Measurements from ENCODE around the gene CROT. TPM values are rescaled to one million over a fixed set of nuclear protein-coding genes. Genes with fewer than 3 reads are reported as not detected.

CROT gene
- total and polyA plus RNA-seq, 4 donors: 5.3 to 18.7 (median 9.4) TPM

GRCh38 chr7:87432536-87432935 lies 87.1 kb downstream of the CROT start:
- Histone ChIP-seq H3K36me3 (ENCODE audit: control insufficient read depth in 4 of 4, insufficient read depth in 4 of 4, low read length in 4 of 4) (no peaks in the 10 kb centered on the region), H3K4me1 (ENCODE audit: control insufficient read depth in 5 of 5, insufficient read depth in 5 of 5, low read length in 5 of 5) (no peaks in the 10 kb centered on the region), H3K27ac (ENCODE audit: low read depth in 1 of 2, low read length in 1 of 2) (no peak overlapping the region), H3K9ac (ENCODE audit: insufficient read depth in 1 of 2, low read length in 2 of 2) (no peak overlapping the region), H3K9me3 (ENCODE audit: control insufficient read depth in 4 of 4, insufficient read depth in 3 of 4, low read length in 3 of 4) (no peaks in the 10 kb centered on the region), H3K4me3 (no peak overlapping the region), H3K27me3 (ENCODE audit: control insufficient read depth in 3 of 3, insufficient read depth in 3 of 3, low read length in 2 of 3) (peaks cover 0 to under 1% (median 0%) of the 10 kb centered on the region in 3 donors)
- ATAC-seq (ENCODE audit: insufficient read depth, low FRiP score) (no peak), DNase-seq (no peak)
- WGBS, 2 donors: 86 to 95% methylated on average over 2 of the region's 2 CpGs
- no peak for TF ChIP-seq CTCF (IDR thresholded peaks at IDR 0.05; ENCODE audit: control extremely low read depth, extremely low read depth)

- TF ChIP-seq CTCF (IDR thresholded peaks at IDR 0.05; ENCODE audit: control extremely low read depth, extremely low read depth): no peak
- no peak overlapping the region for H3K4me3 ChIP-seq
- H3K27me3 ChIP-seq (ENCODE audit: control insufficient read depth in 3 of 3, insufficient read depth in 3 of 3, low read length in 2 of 3): no peaks in the 10 kb centered on the region
- no peaks in the 10 kb centered on the region for H3K36me3 ChIP-seq (ENCODE audit: control insufficient read depth in 4 of 4, insufficient read depth in 4 of 4, low read length in 4 of 4)
- H3K9me3 ChIP-seq (ENCODE audit: control insufficient read depth in 4 of 4, insufficient read depth in 3 of 4, low read length in 3 of 4): no peaks in the 10 kb centered on the region
- H3K4me1 ChIP-seq (ENCODE audit: control insufficient read depth in 5 of 5, insufficient read depth in 5 of 5, low read length in 5 of 5): no peaks in the 10 kb centered on the region
- DNase-seq (no peak), ATAC-seq (ENCODE audit: insufficient read depth, low FRiP score) (no peak)
- H3K27ac ChIP-seq (ENCODE audit: low read depth in 1 of 2, low read length in 1 of 2): no peak overlapping the region
- no peak overlapping the region for H3K9ac ChIP-seq (ENCODE audit: insufficient read depth in 1 of 2, low read length in 2 of 2)
These were observed 90.1 kb downstream of the CROT start for GRCh38 chr7:87435546-87435945.

- Histone ChIP-seq H3K4me3 (no peak overlapping the region), H3K4me1 (ENCODE audit: control insufficient read depth in 5 of 5, insufficient read depth in 5 of 5, low read length in 5 of 5) (no peaks in the 10 kb centered on the region), H3K27me3 (ENCODE audit: control insufficient read depth in 3 of 3, insufficient read depth in 3 of 3, low read length in 2 of 3) (no peaks in the 10 kb centered on the region), H3K36me3 (ENCODE audit: control insufficient read depth in 4 of 4, insufficient read depth in 4 of 4, low read length in 4 of 4) (peaks cover 0 to 3% (median 0%) of the 10 kb centered on the region in 4 donors), H3K27ac (ENCODE audit: low read depth in 1 of 2, low read length in 1 of 2) (no peak overlapping the region), H3K9ac (ENCODE audit: insufficient read depth in 1 of 2, low read length in 2 of 2) (no peak overlapping the region), H3K9me3 (ENCODE audit: control insufficient read depth in 4 of 4, insufficient read depth in 3 of 4, low read length in 3 of 4) (no peaks in the 10 kb centered on the region)
- TF ChIP-seq CTCF (IDR thresholded peaks at IDR 0.05; ENCODE audit: control extremely low read depth, extremely low read depth): no peak
- WGBS, 2 donors: 45 to 76% methylated on average over 4 of the region's 4 CpGs
- no peak for DNase-seq
- no peak for ATAC-seq (ENCODE audit: insufficient read depth, low FRiP score)
These were observed 100.4 kb downstream of the CROT start for GRCh38 chr7:87445897-87446296.

DNA sequence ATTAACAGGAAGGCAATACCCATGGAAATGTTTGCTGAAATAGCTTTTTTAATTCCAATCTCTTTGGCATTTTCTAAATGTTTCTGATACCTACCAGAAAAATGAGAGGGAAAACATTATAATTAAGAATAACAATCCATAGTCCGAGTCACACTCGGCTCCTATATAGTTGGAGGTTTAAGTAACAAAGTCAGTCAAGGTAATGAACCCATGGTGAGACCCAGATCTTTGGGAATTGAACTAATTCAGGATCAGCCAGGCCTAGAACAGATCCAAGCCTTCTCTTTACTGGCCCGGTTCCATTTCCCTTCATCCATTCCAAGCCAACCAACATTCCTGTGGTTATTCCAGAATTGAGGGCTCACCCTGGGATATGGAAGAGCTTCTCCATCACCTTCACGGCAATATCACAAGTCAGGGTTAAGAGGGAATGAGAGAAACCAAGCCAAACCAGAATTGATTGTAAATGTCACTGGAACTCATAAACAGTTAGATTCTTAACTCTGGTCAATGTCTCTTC lies 101.7 kb downstream of the CROT start:
- ATAC-seq (ENCODE audit: insufficient read depth, low FRiP score) (no peak), DNase-seq (no peak)
- Histone ChIP-seq H3K36me3 (ENCODE audit: control insufficient read depth in 4 of 4, insufficient read depth in 4 of 4, low read length in 4 of 4) (peaks cover 0 to 7% (median 0%) of the 10 kb centered on the region in 4 donors), H3K27me3 (ENCODE audit: control insufficient read depth in 3 of 3, insufficient read depth in 3 of 3, low read length in 2 of 3) (no peaks in the 10 kb centered on the region), H3K27ac (ENCODE audit: low read depth in 1 of 2, low read length in 1 of 2) (no peak overlapping the region), H3K9me3 (ENCODE audit: control insufficient read depth in 4 of 4, insufficient read depth in 3 of 4, low read length in 3 of 4) (no peaks in the 10 kb centered on the region), H3K4me3 (no peak overlapping the region), H3K4me1 (ENCODE audit: control insufficient read depth in 5 of 5, insufficient read depth in 5 of 5, low read length in 5 of 5) (no peaks in the 10 kb centered on the region), H3K9ac (ENCODE audit: insufficient read depth in 1 of 2, low read length in 2 of 2) (no peak overlapping the region)
- TF ChIP-seq CTCF (IDR thresholded peaks at IDR 0.05; ENCODE audit: control extremely low read depth, extremely low read depth): no peak
- 90 to 92% methylated on average over 4 of the region's 4 CpGs for WGBS, 2 donors
